DMS53 (cell line): ENCODE data around the gene ARMC10.
"Not testable (repeated sequence)": the region's sequence is repeated elsewhere in the genome, so short reads cannot be mapped to it uniquely, and the experiment has no call there.

Experiments used
- DNase-seq: peaks from one replicate; lab custom pipeline; 2025; lab: John Stamatoyannopoulos, UW

The ARMC10 gene

GRCh38 chr7:103124429-103124979 is 49.6 kb downstream of the ARMC10 start:
- DNase-seq = no peak

DNA sequence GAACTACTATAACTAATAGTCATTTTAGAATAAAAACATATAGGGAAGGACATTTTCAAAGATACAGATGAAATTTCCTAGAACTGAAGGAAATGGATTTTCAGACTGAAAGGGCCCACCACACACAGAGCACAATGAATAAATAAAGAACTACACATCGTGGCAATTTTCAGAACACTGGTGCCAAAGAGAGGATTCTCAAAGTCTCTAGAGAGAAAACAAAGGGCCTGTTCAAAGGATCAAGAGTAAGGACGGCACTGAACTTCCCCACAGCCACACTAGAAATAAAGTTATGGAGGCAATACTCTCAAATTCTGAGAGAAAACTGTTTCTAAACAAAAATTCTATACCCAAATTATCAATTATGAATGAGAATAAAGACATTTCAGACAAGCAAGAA is 52.1 kb downstream of the ARMC10 start:
- DNase-seq = no peak

DNA sequence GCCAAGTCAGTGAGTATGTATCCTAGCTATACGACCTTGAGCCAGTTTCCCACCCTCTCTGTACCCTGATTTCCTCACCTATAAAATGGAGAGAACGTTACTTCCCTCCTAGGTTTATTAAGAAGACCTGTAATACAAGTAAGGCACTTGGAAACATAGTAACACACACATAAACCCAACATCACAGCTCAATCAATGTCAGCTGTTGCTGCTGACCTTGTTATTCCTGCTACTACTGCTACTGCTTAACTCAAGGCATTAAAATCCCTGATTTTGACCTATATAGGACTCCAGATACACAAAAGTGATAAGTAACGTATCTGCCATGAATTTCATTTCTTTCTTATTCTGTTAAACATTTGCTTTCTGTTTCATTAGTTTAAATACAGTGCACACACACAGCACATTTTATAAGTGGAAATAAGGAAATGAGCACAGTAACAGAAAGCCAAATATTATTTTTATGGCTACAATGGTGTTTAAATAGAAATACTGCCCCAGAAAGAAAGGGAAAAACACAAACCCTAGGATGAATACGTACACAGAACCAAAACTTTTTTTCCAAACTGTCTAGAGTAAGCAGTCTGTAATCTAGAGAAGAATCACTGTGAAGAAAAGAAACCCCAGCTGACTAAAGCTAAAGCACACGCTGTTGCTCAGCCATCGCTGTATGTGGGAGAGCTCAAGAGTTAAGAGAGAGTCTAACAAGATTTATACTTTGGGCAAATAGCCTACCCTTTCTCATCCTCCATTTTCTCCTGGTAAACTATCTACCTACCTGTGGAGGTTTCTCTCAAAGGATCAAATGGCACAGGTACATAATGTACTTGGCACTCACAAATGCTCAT is 55.0 kb downstream of the ARMC10 start:
- DNase-seq = no peak

GRCh38 chr7:103130901-103131624 is 56.1 kb downstream of the ARMC10 start:
- no peak for DNase-seq

DNA sequence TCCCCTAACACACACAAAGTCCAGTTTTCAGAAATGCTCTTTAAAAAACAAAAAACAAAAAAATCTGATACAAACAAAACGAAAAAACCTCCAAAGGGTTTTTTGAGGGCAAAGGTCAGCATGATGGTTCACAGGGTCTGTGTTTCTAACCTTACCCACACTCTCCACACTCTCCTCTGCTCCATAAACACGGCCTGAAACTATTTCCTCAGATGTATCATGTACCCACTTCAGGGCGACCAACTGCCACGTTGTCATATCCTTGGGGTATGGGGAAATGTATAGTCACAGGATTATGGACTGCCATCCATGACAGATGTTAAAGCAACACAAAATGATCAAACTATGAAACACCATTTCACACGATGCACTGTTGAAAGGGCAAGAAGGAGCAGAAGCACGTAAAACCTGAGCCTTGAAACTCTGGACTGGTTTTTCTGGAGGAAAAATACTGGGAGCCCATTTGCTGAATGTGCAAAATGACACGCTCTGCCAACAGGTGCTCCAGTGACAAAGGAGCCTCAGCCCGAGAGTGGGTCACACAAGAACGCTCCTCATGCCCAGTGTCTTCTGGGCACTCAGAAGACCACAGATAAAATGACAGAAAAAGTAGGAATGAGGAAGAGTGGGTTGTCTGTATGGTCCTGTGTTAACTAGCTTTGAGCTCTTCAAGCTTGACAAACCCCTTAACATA is 58.2 kb downstream of the ARMC10 start:
- no peak for DNase-seq

GRCh38 chr7:103134836-103135554 is 60.1 kb downstream of the ARMC10 start:
- DNase-seq = no peak

DNA sequence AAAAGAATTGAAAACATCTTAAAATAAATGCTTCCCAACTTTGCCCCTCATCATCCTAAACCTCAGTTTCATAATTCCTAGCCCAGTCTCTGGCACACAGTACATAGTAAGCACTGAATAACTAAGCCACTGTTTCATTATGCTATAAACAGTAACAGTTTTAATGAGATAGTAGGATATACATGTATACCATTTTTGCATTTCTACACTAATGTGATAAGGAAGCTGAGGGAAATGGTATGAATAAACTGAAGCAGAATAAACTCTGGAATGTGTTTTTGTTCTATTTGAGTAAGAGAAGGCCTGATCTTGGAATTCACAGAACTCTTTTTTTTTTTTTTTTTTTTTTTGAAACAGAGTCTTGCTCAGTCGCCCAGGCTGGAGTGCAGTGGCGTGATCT is 65.1 kb downstream of the ARMC10 start:
- DNase-seq = no peak

- DNase-seq = no peak
Observed at GRCh38 chr7:103140685-103141084, 65.7 kb downstream of the ARMC10 start.

DNA sequence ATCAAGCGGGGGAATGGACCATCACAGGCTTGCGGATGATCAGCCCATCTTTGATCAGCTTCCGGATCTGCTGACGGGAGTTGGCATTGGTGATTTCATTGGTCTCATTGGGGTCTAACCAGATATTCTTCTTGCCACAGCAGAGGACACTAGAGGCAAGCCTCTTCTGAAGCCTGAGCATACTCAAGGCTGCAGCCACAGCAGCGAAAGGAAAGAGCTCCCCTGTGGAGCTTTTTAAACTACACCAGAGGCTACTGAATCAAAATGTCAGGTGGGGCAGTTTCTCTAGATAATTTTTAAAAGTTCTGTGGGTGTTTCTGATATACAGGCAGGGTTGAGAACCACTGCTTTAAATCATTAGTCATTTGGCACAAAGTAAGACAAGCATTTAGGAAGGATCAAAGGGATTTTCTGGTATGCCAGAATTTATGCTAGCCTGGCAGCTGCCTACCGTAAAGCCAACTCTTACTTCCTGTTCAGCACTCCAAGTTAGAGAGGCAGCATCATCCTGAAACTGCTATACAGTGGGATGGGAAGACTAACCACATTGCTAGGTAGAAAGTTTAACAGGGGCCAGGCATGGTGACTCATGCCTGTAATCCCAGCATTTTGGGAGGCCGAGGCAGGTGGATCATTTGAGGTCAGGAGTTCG is 66.9 kb downstream of the ARMC10 start:
- DNase-seq = no peak

DNA sequence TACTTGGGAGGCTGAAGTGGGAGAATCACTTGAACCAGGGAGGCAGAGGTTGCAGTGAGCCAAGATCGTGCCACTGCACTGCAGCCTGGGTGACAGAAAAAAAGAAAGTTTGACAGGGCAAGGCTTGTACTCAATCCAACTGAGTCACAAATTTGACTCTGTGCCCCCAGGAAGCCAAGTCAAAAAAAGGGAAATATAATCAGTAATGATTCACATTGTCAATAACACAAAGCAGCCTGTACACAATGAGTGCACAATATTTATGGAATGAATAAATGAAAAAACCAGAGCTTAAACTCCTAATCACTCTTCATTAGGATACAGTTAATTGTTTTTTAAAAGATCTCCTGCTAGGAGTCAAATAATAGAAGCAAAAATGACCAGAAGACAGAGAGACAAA is 67.6 kb downstream of the ARMC10 start:
- DNase-seq = no peak

DNA sequence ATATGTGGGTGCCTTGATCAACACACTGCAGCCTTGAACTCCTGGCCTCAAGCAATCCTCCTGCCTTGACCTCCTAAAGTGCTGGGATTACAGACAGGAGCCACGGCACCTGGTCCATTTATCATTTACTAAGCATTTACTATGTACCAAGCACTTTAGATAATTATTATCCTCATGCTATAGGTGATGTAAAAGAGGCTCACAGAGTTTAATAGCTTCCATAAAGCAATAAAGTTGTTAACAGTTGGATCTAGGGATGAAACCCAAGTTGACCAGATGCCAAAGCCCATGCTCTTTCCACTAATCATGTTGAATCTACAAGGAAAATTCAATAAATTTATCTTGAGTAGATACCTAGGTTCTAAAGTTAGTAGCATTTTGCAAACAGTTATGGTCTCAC is 68.9 kb downstream of the ARMC10 start:
- no peak for DNase-seq

GRCh38 chr7:103144754-103145153 is 69.8 kb downstream of the ARMC10 start:
- DNase-seq = not testable (repeated sequence)

GRCh38 chr7:103148131-103148993 is 73.4 kb downstream of the ARMC10 start:
- peak; percentile 38 for DNase-seq
